Activated CD4-positive, alpha-beta memory T cell treated with anti-CD3 and anti-CD28 coated beads for 36 hours (primary cell): ENCODE measurements around the gene PDGFRB. TPM values are rescaled to one million over a fixed set of nuclear protein-coding genes. Genes with fewer than 3 reads are reported as not detected.

Source experiments
- CTCF ChIA-PET: fragments of 350-600 bp; sonication (Branson Sonifier 250); formaldehyde crosslinking; loops from one replicate; lab custom pipeline; 2021; ENCODE audit warnings: antibody characterized with exemption, inconsistent platforms; lab: Charles Lee
- POLR2A ChIA-PET: fragments of 350-600 bp; sonication (Branson Sonifier 250); formaldehyde crosslinking; loops from one replicate; lab custom pipeline; 2021; ENCODE audit warnings: antibody characterized with exemption; lab: Charles Lee
- DNase-seq: peaks from one replicate; pipeline ENCODE4 v3.0.0-alpha.2; 2020
- H3K27ac Mint-ChIP-seq: one replicate; pipeline ENCODE4 v1.8.0; 2021; ENCODE audit warnings: mixed read lengths
- H3K27me3 Mint-ChIP-seq: one replicate; pipeline ENCODE4 v1.8.0; 2021; ENCODE audit warnings: mixed read lengths
- H3K36me3 Mint-ChIP-seq: one replicate; pipeline ENCODE4 v1.8.0; 2021; ENCODE audit warnings: mixed read lengths
- H3K4me1 Mint-ChIP-seq: one replicate; pipeline ENCODE4 v1.8.0; 2021; ENCODE audit warnings: low read depth, mixed read lengths
- H3K4me3 Mint-ChIP-seq: one replicate; pipeline ENCODE4 v1.8.0; 2021; ENCODE audit warnings: mild to moderate bottlenecking, mixed read lengths
- H3K9me3 Mint-ChIP-seq: one replicate; pipeline ENCODE4 v1.8.0; 2021; ENCODE audit warnings: mixed read lengths
- intact Hi-C: fragments of 100-400 bp; cut with micrococcal nuclease; formaldehyde crosslinking; loops from one replicate; pipeline ENCODE4 v1.15.1; 2023
- total RNA-seq, 2 experiments: library from RNA; stranded (reverse); gene quantifications; one replicate each; pipeline ENCODE4 v1.2.3, GENCODE V29; 2021

The PDGFRB gene
- total RNA-seq, 2 experiments from 2014 or later, result 0.21 to 0.34 TPM

DNA sequence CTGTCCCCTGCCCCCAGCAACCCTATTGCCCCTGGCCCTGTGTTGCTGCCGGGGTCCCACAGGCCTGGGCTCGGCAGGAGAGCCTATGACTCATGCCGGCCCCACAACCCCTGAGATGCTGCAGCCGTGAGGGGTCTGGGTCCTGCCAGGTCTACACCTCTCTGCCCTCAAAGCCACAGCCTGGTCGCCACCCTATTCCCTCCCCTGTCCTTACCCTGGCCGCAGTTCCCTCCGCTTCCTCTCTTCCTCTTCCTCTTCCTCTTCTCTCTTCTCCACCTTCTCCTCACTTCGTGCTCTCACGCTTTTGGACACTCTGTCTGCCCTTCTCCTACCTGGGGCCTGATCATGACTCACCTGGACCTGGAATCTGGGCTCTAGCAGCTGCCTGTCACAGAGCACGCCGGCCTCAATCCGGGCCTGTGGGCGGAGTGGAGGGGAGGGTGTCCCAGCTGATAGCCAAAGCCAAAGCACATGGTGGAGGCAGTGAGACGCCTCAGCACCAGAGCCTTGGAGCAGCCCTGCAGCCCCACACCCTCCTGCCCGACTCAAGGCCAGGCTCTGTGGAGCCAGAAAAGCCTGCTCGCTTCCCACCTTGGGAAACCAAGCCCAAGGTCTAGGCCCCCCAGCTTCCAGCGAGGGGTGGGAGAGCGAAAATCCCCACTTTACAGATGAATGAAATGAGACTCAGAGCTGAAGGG is 42.4 kb downstream of the PDGFRB start:
- ChIA-PET CTCF (no interaction called here), POLR2A (no interaction called here)
- Mint-ChIP-seq H3K9me3 (no peaks in the 10 kb centered on the region), H3K27ac (no peak overlapping the region), H3K27me3 (peaks cover 2% of the 10 kb centered on the region), H3K36me3 (no peaks in the 10 kb centered on the region), H3K4me1 (no peaks in the 10 kb centered on the region), H3K4me3 (no peak overlapping the region)
- intact Hi-C loops, result no loop called here
- no peak for DNase-seq

DNA sequence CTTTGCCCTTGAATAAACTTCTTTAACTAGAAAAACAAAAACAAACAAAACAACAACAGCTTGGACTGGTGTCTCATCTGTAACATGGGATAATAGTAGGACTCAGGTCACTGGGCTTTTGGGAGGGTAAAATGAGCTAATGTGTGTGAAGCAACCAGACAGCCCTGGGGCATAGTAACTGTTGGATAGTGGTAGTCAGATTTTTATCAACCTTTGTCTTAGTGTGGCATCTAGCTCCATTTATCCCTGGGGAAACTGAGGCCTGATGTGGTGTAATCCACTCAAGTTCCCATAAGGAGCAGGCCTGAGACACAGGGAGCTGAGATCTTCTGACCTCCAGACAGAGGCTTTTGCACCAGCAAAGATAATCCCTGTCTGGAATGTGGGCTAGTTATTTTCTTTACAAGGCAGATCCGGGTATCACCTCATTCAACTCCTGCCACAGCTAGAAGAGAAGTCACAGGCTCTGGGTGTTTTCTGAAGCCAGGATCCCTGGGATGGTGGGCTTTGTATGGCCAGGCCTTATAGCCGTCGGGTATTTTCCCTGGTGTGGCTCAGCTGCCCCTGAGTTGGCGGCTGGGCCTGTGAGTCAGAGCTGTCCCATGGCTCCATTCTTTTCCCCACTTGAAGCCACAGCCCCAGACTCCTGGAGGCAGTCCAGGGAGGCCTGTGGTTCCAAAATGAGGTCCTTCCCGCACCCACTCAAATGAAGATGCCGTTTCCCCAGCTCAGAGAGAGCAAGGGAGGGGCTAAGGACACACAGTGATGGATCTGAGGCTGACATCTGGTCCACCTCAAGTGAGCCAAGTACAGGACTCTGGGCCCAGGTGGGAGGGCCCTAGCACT is 43.2 kb downstream of the PDGFRB start:
- Mint-ChIP-seq H3K9me3 (no peaks in the 10 kb centered on the region), H3K4me1 (no peaks in the 10 kb centered on the region), H3K27ac (no peak overlapping the region), H3K27me3 (peaks cover 2% of the 10 kb centered on the region), H3K4me3 (no peak overlapping the region), H3K36me3 (no peaks in the 10 kb centered on the region)
- intact Hi-C loops, result no loop called here
- ChIA-PET POLR2A (no interaction called here), CTCF (interaction anchor here (1.1 kb wide), 1 partner anchor 122 kb away, joined by 3 read pairs; no protein-coding TSS in a partner anchor)
- no peak for DNase-seq

DNA sequence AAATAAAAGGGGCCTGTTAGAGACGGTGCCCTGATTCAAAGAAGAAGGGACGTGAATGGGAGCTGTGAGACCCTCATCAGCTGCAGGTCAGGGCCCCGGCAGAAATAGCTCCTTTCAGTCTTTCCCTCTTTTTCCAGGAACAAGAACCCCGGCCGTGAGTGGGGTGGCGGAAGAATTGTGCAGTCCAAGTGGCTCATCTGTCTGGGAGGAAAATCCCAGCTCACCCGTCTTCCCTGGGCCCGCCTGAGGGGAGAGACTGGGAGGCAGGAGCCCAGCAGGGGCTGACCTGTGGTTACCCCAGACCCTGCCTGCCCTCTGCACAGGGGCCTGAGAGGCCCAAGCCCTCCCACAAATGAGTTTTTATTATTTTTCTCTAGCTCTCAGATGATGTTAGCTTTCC is 44.5 kb downstream of the PDGFRB start:
- no peaks in the 10 kb centered on the region for H3K4me1 Mint-ChIP-seq
- no peak overlapping the region for H3K27ac Mint-ChIP-seq
- no peaks in the 10 kb centered on the region for H3K36me3 Mint-ChIP-seq
- intact Hi-C loops, result no loop called here
- no peaks in the 10 kb centered on the region for H3K9me3 Mint-ChIP-seq
- no peak overlapping the region for H3K4me3 Mint-ChIP-seq
- ChIA-PET POLR2A (no interaction called here), CTCF (no interaction called here)
- no peak for DNase-seq
- H3K27me3 Mint-ChIP-seq, result peaks cover 2% of the 10 kb centered on the region

GRCh38 chr5:150109921-150110320 is 45.7 kb downstream of the PDGFRB start:
- no peak overlapping the region for H3K4me3 Mint-ChIP-seq
- intact Hi-C loops, result no loop called here
- CTCF ChIA-PET, result interaction anchor here (0.9 kb wide), 1 partner anchor 9 kb away, joined by 4 read pairs; no protein-coding TSS in a partner anchor
- no peak for DNase-seq
- H3K4me1 Mint-ChIP-seq, result no peaks in the 10 kb centered on the region
- H3K27me3 Mint-ChIP-seq, result peaks cover 2% of the 10 kb centered on the region
- H3K9me3 Mint-ChIP-seq, result no peaks in the 10 kb centered on the region
- H3K27ac Mint-ChIP-seq, result no peak overlapping the region
- H3K36me3 Mint-ChIP-seq, result no peaks in the 10 kb centered on the region
- POLR2A ChIA-PET, result no interaction called here

DNA sequence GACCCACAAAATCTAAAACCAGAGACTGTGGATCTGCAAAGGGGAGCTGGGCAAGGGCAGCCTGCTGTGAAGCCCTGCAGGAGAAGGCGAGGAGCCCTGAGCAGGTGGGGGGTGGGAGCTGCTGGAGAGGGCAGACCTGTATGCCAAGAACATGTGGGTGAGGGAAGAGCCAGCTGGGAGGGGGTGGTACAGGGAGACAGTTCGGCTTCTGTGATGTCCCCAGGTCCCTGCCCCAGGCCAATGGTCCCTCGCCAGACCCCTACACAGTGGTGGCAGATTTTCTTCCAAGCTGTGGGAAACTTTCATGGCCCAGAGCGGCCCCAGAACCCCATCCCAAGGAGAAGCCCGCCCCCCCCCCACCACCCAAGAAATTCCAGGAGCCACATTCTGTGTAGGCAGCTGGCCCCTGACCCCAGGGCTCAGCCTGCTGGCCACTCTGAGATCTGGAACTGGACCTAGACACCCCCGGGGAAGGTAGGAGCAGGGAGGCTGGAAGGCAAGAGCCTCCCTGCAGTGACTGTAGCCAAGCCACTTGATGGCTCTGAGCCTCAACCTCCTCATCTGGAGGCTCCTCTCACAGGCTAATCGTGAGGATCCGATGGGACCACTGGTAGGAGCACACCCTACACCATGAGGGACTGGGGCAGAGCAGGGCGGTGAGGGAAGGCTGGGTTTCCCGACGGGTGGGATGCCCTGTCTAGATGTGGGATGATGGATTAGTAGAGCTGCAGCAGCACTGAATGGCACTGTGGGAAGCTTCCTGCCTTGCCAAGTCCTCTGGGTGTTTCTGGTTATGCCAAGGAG is 46.7 kb downstream of the PDGFRB start:
- H3K27me3 Mint-ChIP-seq, result peaks cover 2% of the 10 kb centered on the region
- ChIA-PET POLR2A (no interaction called here), CTCF (interaction anchor here (0.9 kb wide), 1 partner anchor 10 kb away, joined by 4 read pairs; no protein-coding TSS in a partner anchor)

GRCh38 chr5:150107909-150108447 is 47.7 kb downstream of the PDGFRB start:
- H3K27ac Mint-ChIP-seq, result no peak overlapping the region
- no peaks in the 10 kb centered on the region for H3K36me3 Mint-ChIP-seq
- no peak for DNase-seq
- peaks cover 2% of the 10 kb centered on the region for H3K27me3 Mint-ChIP-seq
- no peak overlapping the region for H3K4me3 Mint-ChIP-seq
- no peaks in the 10 kb centered on the region for H3K4me1 Mint-ChIP-seq
- POLR2A ChIA-PET, result no interaction called here
- intact Hi-C loops, result no loop called here
- CTCF ChIA-PET, result no interaction called here
- H3K9me3 Mint-ChIP-seq, result no peaks in the 10 kb centered on the region

More for the DNA sequence above, 46.7 kb downstream of the PDGFRB start:
- Mint-ChIP-seq H3K36me3 (no peaks in the 10 kb centered on the region), H3K4me1 (no peaks in the 10 kb centered on the region), H3K4me3 (no peak overlapping the region), H3K27ac (no peak overlapping the region), H3K9me3 (no peaks in the 10 kb centered on the region)
- no peak for DNase-seq
- intact Hi-C loops, result no loop called here

GRCh38 chr5:150106674-150107426 is 48.8 kb downstream of the PDGFRB start:
- POLR2A ChIA-PET, result no interaction called here
- peaks cover 2% of the 10 kb centered on the region for H3K27me3 Mint-ChIP-seq
- H3K4me1 Mint-ChIP-seq, result no peaks in the 10 kb centered on the region
- CTCF ChIA-PET, result no interaction called here
- no peaks in the 10 kb centered on the region for H3K36me3 Mint-ChIP-seq
- H3K27ac Mint-ChIP-seq, result no peak overlapping the region
- DNase-seq, result no peak
- H3K9me3 Mint-ChIP-seq, result no peaks in the 10 kb centered on the region
- intact Hi-C loops, result no loop called here
- no peak overlapping the region for H3K4me3 Mint-ChIP-seq

GRCh38 chr5:150105928-150106615 is 49.6 kb downstream of the PDGFRB start:
- Mint-ChIP-seq H3K36me3 (no peaks in the 10 kb centered on the region), H3K27me3 (peaks cover 2% of the 10 kb centered on the region), H3K4me3 (no peak overlapping the region), H3K4me1 (no peaks in the 10 kb centered on the region), H3K27ac (no peak overlapping the region), H3K9me3 (no peaks in the 10 kb centered on the region)
- ChIA-PET POLR2A (no interaction called here), CTCF (no interaction called here)
- DNase-seq, result no peak
- intact Hi-C loops, result no loop called here

DNA sequence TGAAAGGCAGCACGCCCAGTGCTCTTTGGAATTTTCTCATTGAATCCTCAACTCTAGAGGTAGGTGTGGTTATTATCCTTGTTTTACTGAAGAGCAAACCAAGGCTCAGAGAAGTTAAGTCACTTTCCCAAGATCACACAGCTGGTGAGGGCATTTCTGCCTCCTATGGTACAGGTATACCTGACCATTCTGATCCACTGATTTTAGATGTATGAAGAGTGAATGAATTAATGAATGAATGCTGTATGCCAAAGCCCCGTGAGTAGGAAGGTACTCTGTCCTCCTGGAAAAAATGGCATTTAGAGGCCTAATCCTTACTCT is 51.1 kb downstream of the PDGFRB start:
- no peaks in the 10 kb centered on the region for H3K9me3 Mint-ChIP-seq

DNA sequence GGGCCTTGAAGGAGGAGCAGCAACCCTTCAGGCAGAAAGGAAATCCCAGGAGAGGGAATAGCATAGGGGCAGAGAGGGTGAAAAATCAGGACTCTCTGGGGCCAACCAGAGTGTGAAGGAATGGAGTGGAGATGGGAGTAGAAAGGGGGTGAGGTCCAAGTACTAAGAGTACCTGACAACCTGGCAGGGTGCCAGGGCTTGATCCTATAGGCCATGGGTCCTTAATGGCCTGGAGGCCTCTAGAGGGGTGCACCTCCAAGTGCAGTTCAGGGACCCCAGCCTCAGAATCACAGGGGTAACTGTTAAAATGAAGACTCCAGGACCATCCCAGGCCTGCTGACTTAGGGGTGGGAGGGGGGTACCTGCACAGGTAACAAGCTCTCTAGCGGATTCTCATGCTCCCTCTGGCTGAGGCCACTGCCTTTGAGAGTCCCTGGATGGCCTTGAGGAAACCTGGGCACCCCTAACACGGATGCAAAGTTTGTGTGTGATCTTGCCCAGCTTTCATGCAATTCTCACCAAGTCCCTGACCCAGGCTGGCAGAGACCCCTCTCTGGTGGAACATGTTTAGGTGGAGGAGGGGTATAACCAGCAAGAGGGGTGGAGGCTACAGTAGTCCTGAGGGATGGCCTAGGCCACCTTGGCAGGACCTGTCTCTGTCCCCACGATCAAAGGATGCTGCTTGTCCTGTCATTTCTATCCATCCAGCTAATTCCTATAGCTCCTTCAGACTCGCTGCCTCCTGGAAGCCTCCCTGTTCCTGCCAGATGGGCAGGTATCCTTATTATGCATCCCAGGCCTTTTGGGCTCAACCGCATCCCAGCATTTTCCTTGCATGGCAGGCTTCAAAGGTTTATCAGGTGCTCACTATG is 51.7 kb downstream of the PDGFRB start:
- no peak for DNase-seq
- no peaks in the 10 kb centered on the region for H3K9me3 Mint-ChIP-seq
- H3K27me3 Mint-ChIP-seq, result peaks cover 4% of the 10 kb centered on the region
- CTCF ChIA-PET, result no interaction called here
- intact Hi-C loops, result no loop called here
- H3K36me3 Mint-ChIP-seq, result no peaks in the 10 kb centered on the region
- no peak overlapping the region for H3K4me3 Mint-ChIP-seq
- H3K4me1 Mint-ChIP-seq, result no peaks in the 10 kb centered on the region
- POLR2A ChIA-PET, result no interaction called here
- H3K27ac Mint-ChIP-seq, result no peak overlapping the region

More for the DNA sequence above, 51.1 kb downstream of the PDGFRB start:
- no peaks in the 10 kb centered on the region for H3K36me3 Mint-ChIP-seq
- POLR2A ChIA-PET, result no interaction called here
- DNase-seq, result no peak
- intact Hi-C loops, result no loop called here
- peaks cover 2% of the 10 kb centered on the region for H3K27me3 Mint-ChIP-seq
- H3K4me3 Mint-ChIP-seq, result no peak overlapping the region
- no peaks in the 10 kb centered on the region for H3K4me1 Mint-ChIP-seq
- H3K27ac Mint-ChIP-seq, result no peak overlapping the region
- CTCF ChIA-PET, result no interaction called here
